NCI-H82 (cell line): ENCODE results near the gene ARHGEF25.
"Not testable (repeated sequence)": the region's sequence is repeated elsewhere in the genome, so short reads cannot be mapped to it uniquely, and the experiment has no call there.

Experiments used
- DNase-seq: peaks from one replicate; lab custom pipeline; 2025; lab: John Stamatoyannopoulos, UW

The ARHGEF25 gene

DNA sequence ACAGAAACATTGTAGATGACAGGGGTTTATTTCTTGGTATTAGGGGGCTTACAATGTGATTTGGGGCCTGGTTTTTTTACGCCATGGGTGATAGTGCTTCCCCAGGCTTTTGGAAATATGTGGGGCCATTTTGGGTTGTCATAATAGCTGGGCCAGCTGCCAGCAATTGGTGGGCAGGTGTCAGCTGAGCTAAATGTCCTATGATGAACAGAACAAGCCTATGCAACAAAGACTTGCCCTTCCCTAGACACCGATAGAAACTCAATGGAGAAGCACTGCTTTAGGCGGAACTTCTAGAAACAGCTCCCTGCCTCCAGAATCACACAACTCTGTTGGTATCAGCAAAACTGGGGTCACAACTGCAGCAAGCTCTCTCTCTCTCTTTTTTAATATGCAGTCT lies 26.9 kb downstream of the ARHGEF25 start:
- DNase-seq: no peak

DNA sequence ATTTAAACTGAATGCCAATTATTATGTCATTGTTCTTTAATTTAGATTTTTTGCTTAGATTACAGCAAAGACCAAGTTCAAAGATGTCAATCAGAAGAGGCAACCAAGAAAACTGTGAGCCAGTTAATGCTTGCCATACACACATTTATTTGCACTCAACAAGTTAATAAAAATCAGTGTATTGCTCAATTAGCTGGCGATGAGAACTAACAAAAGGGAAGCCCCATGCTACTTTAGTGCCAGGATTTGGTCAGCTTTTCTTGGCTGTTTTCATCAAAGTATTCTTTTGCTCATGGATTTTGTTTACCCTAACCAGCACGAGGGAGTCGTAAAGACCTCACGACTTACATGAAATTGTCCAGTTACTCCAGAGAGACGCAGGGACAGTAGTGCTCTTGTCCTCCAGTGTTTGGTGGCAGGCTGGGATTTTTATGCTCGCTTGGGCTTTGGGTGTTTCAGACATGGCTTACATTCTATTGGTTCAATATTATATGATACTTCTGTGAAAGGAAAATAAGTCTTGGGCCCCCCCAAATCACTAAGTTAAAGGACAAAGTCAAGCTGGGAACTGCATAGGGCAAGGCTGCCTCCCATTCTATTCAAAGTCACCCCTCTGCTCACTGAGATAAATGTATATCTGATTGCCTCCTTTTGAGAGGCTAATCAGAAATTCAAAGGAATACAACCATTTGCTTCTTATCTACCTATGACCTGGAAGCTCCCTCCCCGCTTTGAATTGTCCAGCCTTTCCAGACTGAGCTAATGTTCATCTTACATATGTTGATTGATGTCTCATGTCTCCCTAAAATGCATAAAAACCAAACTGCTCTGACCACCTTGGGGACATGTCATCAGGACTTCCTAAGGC lies 29.2 kb downstream of the ARHGEF25 start:
- no peak for DNase-seq

DNA sequence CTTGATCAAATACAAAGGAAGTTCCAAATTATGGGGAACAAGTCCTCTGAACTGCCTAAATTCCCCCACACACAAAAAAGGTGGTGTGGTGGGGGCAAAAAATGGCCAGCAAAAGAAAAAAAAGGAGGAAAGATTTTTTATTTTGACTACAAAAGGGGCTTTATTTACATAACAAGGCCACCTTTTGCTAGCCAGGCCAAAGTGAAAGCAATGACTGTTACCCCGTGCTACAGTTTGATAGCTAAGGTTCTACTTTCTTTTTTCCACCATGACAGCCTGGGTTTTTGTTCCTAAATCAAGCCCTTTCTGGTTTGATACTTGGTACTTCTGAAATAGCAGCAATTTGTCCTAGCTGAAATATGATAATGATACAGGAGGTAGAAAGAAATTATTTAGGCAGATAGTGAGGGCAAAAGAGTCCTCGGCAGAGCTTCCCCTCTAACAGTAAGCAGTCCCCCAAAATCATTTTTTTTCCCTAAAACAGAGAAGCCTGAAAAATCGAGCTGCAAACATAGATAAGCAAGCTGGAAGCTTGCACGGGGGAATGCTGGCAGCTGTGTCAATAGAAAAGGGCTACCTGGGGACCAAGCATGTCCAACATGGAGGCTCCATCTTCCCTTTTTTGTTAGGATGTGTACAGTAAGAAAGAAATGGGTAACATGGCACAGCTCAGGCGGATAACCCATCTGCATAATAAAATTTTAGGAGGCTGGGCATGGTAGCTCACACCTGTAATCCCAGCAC lies 30.6 kb downstream of the ARHGEF25 start:
- no peak for DNase-seq

DNA sequence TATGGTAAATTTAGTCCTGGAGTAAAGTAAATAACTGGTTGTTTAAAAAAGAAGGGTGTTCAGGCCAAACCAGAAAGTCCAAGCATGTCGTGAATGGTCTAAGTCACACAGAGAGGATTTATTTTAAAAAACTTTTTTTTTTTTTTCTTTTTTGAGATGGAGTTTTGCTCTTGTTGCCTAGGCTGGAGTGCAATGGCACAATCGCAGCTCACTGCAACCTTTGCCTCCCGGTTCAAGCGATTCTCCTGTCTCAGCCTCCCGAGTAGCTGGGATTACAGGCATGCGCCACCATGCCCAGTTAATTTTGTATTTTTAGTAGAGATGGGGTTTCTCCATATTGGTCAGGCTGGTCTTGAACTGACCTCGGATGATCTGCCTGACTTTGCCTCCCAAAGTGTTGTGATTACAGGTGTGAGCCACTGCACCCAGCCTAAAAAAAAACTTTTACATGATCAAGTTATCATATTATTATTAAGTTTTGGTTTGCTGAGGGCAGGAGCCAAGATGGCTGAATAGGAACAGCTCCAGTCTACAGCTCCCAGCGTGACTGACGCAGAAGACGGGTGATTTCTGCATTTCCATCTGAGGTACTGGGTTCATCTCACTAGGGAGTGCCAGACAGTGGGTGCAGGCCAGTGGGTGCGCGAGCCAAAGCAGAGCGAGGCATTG lies 34.9 kb downstream of the ARHGEF25 start:
- DNase-seq: peak; percentile 26

DNA sequence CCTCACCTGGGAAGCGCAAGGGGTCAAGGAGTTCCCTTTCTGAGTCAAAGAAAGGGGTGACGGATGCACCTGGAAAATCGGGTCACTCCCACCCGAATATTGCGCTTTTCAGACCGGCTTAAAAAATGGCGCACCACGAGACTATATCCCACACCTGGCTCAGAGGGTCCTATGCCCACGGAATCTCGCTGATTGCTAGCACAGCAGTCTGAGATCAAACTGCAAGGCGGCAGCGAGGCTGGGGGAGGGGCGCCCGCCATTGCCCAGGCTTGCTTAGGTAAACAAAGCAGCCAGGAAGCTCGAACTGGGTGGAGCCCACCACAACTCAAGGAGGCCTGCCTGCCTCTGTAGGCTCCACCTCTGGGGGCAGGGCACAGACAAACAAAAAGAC lies 35.4 kb downstream of the ARHGEF25 start:
- DNase-seq: not testable (repeated sequence)

DNA sequence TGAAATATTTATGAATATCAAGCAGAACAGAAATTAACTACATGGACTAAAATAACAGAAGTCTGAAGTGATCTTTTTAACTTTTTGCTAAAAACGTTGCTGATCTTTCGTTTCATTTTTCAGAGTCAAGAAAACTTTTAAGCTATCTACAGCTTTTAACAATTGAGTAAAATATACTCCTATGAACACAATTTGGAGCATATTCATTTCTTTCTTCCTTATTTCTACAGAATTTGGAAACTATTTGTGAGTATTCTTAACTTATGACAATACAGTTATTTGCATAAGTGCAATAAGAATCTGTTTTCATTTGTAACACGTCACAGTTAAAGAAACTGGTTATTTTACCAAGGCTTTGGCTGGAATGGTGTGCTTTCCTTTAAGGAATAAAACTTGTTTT lies 42.8 kb downstream of the ARHGEF25 start:
- no peak for DNase-seq

DNA sequence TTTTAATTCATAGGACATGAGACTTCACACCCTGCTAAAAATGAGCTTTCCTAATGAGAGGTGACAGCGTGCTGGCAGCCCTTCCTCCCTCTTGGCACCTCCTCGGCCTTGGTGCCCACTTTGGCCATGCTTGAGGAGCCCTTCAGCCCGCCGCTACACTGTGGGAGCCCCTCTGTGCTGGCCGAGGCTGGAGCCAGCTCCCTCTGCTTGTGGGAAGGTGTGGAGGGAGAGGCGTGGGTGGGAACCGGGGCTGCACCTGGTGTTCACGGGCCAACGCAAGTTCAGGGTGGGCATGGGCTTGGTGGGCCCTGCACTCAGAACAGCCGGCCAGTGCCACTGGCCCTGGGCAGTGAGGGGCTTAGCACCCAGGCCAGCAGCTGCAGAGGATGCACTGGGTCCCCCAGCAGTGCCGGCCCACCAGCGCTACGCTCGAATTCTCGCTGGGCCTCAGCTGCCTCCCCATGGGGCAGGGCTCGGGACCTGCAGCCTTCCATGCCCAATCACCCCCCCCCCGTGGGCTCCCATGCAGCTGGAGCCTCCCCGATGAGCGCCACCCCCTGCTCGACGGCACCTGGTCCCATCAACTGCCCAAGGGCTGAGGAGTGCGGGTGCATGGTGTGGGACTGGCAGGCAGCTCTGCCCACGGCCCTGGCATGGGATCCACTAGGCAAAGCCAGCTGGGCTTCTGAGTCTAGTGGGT lies 44.5 kb downstream of the ARHGEF25 start:
- DNase-seq: no peak

DNA sequence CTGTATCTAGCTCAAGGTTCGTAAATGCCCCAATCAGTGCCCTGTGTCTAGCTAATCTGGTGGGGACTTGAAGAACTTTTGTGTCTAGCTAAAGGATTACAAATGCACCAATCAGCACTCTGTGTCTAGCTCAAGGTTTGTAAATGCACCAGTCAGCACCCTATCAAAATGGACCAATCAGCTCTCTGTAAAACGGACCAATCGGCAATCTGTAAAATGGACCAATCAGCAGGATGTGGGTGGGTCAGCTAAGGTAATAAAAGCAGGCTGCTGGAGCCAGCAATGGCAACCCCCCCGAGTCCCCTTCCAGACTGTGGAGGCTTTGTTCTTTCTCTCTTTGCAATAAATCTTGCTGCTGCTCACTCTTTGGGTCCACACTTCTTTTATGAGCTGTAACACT lies 45.2 kb downstream of the ARHGEF25 start:
- DNase-seq: not testable (repeated sequence)

DNA sequence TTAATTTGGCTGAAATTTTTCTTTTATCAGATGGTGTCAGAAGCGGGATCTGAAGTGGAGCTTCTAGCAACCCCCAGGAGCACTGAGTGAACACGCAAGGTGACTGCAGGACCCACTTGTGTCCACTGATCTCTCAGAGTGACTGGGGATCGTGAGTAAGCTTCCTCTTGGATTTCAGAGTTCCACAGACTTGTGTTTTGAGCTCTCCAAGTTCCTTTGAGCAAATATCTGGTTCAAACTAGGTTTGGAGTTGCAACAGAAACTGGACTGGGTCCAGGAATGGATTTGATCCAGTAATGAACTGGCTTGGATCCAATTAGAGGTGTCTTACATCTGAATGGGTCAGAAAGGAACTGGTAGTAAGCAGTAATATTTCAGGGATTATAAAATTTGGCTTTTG lies 46.5 kb downstream of the ARHGEF25 start:
- DNase-seq: no peak

DNA sequence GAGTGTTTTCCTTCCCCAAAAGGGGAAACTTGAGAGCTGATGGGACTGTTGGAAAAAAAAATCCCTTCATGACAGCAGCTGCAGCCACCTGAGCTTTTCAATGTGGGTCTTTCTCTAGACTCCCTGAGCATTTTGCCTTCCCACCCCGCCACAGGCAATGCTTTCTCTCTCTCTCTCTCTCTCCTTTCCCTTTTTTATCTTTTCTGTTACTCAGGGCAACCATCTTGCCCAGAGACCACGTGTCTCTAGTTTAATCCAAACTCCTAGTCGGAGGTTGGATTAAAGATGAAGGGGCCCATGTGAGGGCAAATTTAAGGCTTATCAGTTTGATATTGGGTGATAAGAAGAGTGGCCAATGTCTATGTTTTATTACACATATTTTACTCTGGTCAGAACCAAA lies 47.7 kb downstream of the ARHGEF25 start:
- no peak for DNase-seq

DNA sequence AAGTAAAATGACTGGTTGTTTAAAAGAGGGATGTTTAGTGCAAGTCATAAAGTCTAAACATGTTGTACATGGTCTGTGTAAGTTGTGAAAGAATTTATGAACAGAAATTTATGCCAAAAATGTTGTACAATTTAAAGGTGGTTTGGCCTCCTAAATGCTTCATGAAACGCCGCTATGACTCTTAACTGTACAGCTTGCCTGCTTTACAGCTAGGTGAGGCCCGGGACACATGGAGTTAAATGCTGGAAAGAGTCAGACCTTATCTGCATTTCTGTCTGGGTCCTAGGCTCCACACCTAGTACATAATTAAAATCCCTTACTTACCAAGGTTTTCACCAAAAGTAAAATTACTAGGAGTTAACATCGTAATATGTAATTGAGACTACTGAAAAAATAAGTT lies 50.1 kb downstream of the ARHGEF25 start:
- no peak for DNase-seq

DNA sequence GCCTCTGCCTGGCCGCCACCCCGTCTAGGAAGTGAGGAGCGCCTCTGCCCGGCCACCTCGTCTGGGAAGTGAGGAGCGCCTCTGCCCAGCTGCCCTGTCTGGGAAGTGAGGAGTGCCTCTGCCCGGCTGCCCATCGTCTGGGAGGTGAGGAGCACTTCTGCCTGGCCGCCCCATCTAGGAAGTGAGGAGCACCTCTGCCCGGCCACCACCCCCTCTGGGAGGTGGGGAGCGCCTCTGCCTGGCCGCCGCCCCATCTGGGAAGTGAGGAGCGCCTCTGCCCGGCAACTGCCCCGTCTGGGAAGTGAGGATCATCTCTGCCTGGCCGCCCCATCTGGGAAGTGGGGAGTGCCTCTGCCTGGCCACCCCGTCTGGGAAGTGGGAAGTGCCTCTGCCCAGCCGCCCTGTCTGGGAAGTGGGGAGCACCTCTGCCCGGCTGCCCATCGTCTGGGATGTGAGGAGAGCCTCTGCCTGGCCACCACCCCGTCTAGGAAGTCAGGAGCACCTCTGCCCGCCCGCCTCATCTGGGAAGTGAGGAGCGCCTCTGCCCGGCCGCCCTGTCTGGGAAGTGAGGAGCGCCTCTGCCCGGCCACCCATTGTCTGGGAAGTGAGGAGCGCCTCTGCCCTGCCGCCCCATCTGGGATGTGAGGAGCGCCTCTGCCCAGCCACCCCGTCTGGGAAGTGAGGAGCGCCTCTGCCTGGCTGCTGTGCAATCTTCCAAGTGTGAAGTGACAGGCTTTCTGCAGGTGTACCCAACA lies 54.0 kb downstream of the ARHGEF25 start:
- DNase-seq: not testable (repeated sequence)
